CD4-positive, alpha-beta T cell treated with Interleukin-6 for 4 hours (primary cell): ENCODE data around the gene RYR1.

Experiments used
- DNase-seq: peaks from one replicate; pipeline ENCODE4 v3.0.0-alpha.2; 2020; ENCODE audit warnings: mixed read lengths

The RYR1 gene

DNA sequence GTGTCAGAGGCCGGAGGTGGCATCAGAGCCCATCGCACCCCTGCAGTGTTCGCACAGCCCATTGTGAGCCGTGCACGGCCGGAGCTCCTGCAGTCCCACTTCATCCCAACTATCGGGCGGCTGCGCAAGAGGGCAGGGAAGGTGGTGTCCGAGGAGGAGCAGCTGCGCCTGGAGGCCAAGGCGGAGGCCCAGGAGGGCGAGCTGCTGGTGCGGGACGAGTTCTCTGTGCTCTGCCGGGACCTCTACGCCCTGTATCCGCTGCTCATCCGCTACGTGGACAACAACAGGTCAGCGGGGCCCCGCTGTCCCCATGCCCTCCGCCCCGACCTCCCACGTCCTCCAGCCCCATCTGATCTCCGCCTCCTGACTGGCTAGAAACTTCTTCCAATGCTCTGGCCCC lies 85.7 kb downstream of the RYR1 start:
- DNase-seq = no peak

DNA sequence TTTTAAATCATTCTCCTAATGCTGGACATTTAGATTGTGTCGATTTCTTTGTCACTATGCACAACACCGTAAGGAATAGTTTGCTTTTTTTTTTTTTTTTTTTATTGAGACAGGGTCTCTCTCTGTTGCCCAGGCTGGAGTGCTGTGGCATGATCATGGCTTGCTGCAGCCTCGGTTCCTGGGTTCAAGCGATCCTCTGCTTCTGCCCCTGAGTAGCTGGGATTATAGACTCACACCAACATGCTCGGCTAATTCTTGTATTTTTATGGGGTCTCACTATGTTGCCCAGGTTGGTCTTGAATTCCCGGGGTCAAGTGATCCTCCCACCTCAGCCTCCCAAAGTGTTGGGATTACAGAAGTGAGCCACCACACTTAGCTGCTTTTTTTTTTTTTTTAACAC lies 86.5 kb downstream of the RYR1 start:
- DNase-seq = no peak

DNA sequence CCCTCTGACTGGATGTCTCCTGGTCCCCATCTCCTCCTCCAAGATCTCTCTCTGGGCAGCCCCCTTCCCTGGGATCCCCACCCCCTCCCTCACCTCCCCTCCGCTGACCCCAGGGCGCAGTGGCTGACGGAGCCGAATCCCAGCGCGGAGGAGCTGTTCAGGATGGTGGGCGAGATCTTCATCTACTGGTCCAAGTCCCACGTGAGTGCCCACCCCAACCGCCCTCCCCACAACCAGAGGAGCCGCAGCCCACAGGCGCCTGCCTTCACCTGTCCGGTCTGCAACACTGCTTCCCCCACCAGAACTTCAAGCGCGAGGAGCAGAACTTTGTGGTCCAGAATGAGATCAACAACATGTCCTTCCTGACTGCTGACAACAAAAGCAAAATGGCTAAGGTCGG lies 89.4 kb downstream of the RYR1 start:
- DNase-seq = no peak

DNA sequence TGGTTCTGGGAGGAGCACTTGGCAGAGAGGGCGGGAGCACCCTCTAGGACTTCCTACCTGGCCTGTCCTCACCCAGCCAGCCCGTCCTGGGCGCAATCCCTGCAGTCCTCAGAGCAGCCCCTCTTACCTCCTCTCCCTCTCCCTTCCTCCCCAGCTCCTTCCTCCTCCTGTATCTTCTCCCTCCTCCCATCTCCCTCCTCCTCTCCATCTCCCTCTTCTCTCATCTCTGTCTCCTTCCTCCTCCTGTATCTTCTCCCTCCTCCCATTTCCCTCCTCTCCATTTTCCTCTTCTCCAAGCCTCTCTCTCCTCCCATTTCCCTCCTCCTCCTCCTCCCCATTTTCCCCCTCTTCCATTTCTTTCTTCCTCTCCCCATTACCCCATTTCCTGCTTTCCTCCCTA lies 89.8 kb downstream of the RYR1 start:
- DNase-seq = no peak

DNA sequence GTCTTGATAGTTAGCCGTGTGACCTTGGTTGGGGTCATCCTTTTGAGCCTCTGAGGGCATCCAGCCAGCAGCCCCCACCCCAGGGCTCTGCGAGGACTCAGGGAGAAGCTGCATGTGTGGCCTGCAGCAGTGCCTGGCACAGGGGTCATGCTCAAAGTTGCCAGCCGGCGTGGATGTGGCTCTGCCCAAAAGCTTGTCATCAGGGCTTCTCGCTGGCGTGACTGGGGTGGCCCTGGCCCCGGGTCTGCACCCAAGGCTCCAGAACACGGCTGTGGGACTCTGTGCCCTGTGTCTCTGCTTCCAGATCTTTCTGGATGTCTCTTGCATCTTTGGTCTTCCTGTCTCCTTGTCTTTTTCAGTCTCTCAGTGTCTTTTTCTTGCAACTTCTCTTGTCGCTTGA lies 90.9 kb downstream of the RYR1 start:
- DNase-seq = no peak

DNA sequence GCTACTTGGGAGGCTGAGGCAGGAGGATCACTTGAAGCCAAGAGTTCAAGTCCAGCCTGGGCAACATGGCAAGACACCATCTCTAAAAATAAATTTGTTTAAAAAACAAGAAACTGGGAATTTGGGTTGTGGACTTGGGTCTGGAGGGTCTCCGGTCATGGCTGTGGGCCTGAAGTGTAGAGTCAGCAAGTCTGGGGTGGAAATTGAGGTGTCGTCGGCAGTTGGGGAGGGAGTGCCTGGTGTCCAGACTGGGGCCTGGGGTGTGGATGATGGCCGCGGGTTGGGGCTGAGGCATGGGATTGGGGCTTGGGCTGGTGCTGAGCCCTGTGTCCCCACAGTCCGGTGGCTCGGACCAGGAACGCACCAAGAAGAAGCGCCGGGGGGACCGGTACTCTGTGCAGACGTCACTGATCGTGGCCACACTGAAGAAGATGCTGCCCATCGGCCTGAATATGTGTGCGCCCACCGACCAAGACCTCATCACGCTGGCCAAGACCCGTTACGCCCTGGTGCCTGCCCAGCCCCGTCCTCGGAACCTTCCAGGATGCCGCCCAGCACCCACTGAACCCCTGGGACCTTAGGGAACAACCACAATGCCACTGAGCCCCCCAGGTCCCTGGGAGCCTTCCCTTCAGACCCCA lies 91.6 kb downstream of the RYR1 start:
- no peak for DNase-seq

DNA sequence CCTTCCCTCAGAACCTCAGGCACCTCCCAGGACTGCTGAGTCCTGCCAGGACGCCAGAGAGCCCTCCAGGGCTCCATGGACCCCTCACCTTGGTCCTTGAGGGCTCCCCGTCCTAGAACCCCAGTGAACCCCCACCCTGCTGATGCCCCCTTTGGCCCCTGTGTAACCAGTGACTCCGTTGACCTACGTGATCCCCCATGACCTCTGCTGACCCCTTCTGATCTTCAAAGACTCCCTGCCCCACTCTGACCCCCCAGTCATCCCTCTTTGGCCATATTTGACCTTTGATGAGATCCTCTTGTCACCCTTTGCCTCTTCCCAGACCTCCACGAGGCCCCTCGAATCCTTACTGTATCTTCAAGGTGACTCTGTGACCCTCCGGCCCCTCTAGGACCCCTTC lies 92.9 kb downstream of the RYR1 start:
- DNase-seq = no peak

DNA sequence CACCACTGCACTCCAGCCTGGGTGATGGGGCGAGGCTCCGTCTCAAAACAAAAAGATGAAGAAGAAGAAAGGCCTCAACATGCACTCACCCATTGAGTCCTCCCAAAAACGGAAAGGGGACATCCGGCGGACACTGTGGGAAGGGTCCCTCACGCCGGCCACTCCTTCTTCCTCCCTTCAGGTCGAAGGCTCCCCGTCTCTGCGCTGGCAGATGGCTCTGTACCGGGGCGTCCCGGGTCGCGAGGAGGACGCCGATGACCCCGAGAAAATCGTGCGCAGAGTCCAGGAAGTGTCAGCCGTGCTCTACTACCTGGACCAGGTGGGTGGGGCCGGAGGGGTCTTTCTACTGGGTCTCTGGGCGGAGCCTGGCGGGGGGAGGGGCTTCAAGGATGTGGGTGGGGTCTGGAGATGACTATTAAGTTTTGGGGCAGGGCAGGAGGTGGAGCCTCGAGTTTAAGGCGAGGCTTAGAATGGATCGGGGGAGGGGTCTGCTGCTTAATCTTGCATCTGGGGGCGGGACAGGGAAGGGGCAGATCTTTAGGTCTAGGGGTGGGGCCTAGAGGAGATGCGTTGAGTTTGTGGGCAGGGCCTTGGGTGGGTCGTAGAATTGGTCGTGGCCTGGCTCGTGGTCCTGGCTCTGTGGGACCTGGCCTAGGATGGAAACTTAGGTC lies 94.1 kb downstream of the RYR1 start:
- DNase-seq = peak; percentile 15

DNA sequence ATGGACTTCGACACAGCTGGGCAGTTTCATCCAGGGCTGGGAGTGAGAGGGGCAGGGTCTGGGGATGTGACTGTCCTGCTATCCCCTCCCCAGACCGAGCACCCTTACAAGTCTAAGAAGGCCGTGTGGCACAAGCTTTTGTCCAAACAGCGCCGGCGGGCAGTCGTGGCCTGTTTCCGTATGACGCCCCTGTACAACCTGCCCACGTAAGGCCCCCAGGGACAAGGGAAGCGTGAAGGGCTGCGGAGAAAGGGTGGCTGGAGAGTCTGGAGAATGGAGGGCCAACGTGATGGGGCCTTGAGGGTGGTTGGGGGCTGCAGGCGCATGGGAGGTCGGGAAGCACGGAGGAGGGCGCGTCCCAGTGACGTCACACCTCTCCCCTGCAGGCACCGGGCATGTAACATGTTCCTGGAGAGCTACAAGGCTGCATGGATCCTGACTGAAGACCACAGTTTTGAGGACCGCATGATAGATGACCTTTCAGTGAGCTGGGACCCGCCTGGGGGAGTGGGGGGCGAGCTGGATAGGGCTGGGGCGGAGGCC lies 94.8 kb downstream of the RYR1 start:
- DNase-seq = no peak

DNA sequence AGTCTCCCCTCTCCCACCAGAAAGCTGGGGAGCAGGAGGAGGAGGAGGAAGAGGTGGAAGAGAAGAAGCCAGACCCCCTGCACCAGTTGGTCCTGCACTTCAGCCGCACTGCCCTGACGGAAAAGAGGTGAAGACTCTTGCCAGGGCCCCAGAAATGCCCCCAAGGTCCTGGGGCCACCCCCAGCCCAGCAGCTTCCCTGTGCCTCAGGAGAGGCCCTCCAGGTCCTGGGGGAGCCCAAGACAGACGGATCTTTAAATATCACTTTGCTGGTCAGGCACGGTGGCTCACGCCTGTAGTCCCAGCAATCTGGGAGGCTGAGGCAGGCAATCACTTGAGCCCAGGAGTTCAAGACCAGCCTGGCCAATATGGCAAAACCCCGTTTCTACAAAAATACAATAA lies 95.4 kb downstream of the RYR1 start:
- no peak for DNase-seq

DNA sequence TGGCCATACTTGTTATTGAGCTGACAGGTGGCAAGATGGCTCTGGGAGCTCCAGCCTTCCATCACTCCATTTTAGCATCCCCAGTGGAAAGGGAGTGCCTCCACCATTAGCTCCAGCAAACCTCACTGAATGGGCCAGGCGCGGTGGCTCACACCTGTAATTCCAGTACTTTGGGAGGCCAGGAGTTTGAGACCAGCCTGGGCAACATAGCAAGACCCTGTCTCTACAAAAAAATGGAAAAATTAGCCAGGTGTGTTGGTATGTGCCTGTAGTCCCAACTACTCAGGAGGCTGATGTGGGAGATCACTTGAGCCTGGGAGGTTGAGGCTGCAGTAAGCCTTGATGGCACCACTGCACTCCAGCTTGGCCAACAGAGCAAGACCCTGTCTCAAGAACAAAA lies 98.0 kb downstream of the RYR1 start:
- no peak for DNase-seq

DNA sequence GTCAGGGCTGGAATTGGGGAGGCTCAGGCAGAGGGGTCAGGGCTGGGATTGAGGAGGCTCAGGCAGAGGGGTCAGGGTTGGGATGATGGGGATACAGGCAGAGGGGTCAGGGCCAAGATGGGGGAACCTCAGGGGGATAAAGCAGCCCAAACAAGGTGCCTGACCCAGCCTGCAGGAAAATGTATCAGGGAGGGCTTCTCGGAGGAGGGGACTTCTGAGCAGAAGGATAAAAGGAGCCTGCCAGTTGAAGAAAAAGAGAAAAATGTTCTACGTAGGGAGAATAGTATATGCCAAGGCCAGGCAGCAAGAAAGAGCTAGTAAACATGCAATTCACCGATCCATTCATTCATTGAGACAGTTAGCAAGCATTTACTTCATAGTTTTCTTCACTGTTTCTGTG lies 99.4 kb downstream of the RYR1 start:
- no peak for DNase-seq

DNA sequence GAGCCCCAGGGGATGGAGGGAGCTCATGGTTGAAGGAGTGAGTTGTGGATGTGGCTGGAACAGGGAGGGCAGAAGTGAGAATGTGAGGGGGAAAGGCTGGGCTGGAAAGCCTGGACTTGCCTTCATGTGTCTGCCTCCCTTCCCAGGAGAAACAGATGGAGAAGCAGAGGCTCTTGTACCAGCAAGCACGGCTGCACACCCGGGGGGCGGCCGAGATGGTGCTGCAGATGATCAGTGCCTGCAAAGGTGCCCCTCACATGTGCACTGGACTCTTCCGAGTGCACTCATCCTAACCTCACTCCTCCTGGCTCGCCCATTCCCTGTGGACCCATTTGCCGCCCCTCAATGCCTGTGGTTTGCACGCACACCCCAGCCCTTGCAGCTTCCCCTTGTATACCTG lies 101.1 kb downstream of the RYR1 start:
- DNase-seq = no peak

DNA sequence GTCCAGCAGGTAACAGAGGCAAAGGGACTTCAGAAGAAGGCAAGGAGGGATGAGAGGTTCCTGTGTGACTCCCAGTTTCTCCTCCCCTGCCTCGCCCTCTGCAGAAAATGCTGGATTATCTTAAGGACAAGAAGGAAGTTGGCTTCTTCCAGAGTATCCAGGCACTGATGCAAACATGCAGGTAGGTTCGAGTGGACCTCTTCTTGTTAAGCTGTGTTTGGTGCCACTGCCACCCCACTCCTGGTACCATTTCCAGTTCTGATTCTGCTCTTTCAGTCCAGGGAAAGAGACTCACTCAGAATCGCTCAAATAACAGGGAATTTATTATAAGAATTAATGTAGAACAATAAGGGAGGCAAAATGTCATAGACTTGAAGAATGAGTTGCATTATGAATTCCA lies 101.7 kb downstream of the RYR1 start:
- DNase-seq = no peak

DNA sequence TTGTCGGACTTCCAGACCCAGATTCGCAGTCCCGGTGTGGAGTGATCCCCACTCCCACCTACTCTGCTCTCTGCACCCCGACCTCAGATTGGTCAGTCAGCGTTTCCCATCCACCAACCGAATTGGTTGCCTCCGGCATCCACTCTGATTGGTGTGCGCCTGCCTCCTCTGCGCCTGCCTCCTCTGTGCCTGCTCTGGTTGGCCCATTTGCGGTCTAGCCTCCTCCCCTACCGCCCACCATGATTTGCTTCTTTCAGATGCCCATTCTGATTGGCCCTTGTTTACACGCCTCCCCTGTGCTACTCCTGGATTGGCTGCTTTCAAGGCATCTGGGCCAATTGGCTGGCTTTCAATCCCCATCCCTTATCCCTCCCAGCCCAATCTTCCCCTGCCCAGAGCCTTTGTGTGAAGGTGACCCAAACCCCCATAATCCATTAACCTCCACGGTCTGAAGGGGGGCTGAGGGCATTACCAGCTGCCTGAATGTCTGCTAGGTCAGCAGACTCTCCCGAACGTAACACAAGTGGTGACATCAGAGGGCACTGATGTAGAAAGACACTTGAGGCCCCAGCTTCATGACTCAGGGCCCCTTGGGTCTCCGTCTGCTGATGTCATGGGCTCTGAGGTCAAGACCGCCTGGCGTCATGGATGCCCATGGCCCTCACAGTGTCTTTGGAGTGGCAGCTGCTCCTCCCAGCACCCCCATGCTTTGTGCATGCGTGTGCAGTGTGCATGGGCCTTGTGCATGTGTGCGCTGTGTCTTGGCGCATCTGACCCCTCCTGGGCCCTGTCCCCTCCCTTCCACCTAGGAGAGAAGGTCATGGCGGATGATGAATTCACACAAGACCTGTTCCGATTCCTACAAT lies 103.8 kb downstream of the RYR1 start:
- no peak for DNase-seq

DNA sequence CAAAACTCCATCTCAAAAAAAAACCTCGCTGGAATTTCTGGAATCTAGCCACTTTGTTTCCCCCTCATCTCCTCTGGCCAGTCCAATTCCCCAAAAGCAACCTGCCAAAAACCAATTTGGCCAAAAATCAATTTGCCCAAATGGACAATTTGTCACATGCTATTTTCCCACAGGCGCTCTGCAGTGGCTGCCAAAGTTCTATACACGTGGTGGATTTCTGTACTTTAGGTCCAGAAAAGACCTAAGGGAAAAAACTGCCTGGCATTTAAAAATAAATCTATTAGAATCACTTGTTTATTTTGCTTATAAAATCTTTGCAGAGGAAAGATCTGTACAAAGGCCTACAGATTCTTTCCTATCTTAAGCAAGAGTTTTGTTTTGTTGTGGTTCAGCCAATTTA lies 104.9 kb downstream of the RYR1 start:
- no peak for DNase-seq

DNA sequence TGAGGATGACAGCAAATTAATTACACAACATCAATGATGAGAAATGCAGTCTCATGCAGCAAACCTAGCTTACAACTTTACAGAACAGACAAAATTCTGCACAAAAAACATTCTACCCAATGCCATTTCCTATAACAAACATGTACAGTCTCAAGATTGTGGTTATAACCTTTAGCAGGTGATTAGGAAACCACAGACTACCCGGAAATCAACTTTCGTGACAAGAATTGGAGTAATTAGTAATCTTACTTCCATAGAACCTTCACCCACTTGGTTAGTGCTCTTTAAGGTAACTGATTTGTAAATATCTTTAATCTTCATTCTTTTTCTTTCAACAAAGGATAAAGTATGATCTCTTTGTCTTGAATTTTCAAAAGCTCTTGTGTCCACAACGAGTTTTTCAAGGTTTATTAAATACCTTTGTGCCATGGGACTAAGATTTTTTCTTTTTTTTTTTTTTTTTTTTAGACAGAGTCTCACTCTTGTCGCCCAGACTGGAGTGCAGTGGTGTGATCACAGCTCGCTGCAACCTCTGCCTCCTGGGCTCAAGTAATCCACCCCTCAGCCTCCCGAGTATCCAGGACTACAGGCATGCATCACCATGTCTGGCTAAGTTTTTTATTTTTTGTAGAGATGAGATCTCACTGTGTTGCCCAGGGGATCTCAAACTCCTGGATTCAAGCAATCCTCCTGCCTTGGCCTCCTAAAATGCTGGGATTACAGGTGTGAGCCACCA lies 105.5 kb downstream of the RYR1 start:
- peak; percentile 58 for DNase-seq

DNA sequence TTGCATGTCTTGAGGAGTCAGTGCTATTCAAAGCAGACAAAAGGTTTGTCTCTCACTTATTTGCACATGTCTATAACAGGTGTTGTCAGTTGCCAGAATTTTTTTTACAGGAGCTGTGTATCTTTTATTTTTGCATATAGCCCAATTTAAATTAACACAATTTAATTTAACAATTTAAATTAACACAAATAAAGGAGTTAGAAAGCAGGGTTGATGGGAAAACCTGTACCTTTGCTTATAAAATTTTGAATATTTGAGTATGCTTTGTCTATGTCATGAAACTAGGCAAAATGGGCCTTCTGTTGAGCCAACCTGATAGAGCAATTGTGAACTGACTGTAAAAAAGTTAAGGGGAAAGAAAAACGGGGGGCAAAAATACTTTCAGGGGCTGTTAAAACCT lies 106.3 kb downstream of the RYR1 start:
- no peak for DNase-seq

DNA sequence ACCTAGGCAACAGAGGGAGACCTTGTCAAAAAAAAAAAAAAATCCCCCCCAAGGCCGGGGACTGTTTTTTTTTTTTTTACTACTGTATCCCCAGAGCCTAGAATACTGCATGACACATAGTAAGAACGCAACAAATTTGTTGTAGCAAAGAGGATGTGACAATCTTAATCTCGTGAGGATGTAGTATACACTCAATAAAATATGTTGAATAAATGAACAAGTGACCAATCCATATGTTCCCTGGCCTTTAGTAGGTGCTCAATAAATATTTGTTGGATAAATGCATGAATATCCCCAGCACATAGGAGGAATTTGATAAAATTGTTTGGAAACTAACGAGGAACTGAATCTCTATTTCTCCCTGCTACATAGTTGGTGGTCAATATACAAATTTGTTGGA lies 108.5 kb downstream of the RYR1 start:
- no peak for DNase-seq

DNA sequence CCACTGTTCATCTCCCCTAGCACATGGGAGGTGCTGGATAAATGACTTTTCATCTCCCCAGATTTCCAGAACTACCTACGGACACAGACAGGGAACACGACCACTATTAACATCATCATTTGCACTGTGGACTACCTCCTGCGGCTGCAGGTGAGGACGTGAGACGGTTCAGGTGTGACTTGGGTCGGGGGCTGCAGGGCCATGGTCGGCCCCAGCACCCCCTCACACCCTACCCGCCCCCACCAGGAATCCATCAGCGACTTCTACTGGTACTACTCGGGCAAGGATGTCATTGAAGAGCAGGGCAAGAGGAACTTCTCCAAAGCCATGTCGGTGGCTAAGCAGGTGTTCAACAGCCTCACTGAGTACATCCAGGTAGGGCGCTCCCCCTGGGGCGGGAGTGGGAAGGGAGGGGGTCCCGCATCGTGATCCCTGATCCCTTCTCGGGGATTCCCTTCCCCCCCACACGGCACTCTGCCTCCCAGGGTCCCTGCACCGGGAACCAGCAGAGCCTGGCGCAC lies 109.9 kb downstream of the RYR1 start:
- DNase-seq = no peak

DNA sequence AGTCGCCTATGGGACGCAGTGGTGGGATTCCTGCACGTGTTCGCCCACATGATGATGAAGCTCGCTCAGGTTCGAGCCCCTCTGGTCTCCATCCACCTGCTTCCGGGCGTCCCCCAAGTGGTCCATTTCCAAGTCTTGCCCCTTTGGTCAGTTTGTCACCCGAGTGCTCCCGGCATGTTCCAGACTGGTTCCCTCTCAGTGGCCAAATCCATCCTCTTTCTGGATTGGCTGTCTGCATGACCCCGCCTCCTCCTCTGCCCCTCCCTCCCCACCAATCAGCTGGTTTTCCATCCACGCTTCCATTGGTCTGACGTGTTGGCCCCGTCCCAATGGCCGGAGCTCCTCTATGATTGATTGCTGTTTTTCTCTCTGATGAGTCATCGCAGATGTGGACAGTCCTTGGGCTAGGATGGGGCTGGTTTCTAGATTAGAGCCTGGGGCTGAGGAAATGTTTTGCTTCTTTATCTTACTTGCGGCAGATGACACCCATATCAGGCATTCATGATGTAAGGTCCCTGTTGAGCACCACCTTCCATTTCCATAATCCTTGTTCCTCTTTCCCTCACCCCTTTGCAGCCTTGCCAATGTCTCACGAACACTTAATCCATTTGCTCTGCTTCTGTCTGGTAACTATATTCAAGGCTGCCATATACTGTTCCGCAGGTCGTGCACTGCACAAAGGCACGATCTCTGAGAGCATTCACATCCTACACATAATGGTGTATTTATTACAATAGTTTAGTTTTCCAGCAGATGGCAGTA lies 110.5 kb downstream of the RYR1 start:
- peak; percentile 33 for DNase-seq
